GM12878 (cell line): Measurements from ENCODE around the gene CHST15. TPM values are rescaled to one million over a fixed set of nuclear protein-coding genes. Genes with fewer than 3 reads are reported as not detected.
A peak's percentile ranks its signal among the peaks of the same experiment; 100 is the strongest.

Experiments
- ATF7 ChIP-seq: fragments of 450-650 bp; IDR thresholded peaks from 2 replicates; pipeline ENCODE4 v1.6.1; 2016; ENCODE audit warnings: low read depth, mild to moderate bottlenecking
- BRCA1 ChIP-seq: IDR thresholded peaks from 2 replicates; pipeline ENCODE4 v1.6.1; 2011; ENCODE audit warnings: low read depth, low read length, improper control_type of control experiment
- EED ChIP-seq: sonication (generic); IDR thresholded peaks from 2 replicates; pipeline ENCODE4 v1.6.1; 2016; ENCODE audit warnings: antibody characterized with exemption, low read depth
- ELK1 ChIP-seq: IDR thresholded peaks from 2 replicates; pipeline ENCODE4 v1.6.1; 2012; ENCODE audit warnings: low read depth, low read length, improper control_type of control experiment
- IRF5 ChIP-seq: fragments of 450-650 bp; IDR thresholded peaks from 2 replicates; pipeline ENCODE4 v1.6.1; 2017; ENCODE audit warnings: borderline replicate concordance
- JUND ChIP-seq: IDR thresholded peaks from 2 replicates; pipeline ENCODE4 v1.6.1; 2012; ENCODE audit warnings: low read depth, mild to moderate bottlenecking, low read length, improper control_type of control experiment, moderate library complexity
- KLF5 ChIP-seq: fragments of 450-650 bp; IDR thresholded peaks from 2 replicates; pipeline ENCODE4 v1.6.1; 2014; ENCODE audit warnings: mild to moderate bottlenecking; ENCODE audit not compliant: partially characterized antibody
- MTA3 ChIP-seq: IDR thresholded peaks from 2 replicates; pipeline ENCODE4 v1.6.1; 2012; ENCODE audit warnings: low read length, inconsistent platforms, borderline replicate concordance
- MYC ChIP-seq: IDR thresholded peaks from 2 replicates; pipeline ENCODE4 v1.6.1; 2011; ENCODE audit warnings: mild to moderate bottlenecking, low read length, moderate library complexity, inconsistent platforms; ENCODE audit not compliant: insufficient read depth, insufficient replicate concordance, insufficient read length, severe bottlenecking
- NBN ChIP-seq: fragments of 450-650 bp; IDR thresholded peaks from 2 replicates; pipeline ENCODE4 v1.6.1; 2016
- NFIC ChIP-seq: IDR thresholded peaks from 2 replicates; pipeline ENCODE4 v1.6.1; 2012; ENCODE audit warnings: low read depth, mild to moderate bottlenecking, inconsistent platforms, low read length, moderate library complexity
- NFYB ChIP-seq: IDR thresholded peaks from 2 replicates; pipeline ENCODE4 v1.6.1; 2011; ENCODE audit warnings: low read depth, mild to moderate bottlenecking, low read length, improper control_type of control experiment, moderate library complexity; ENCODE audit not compliant: insufficient read depth
- NR2C2 ChIP-seq: IDR thresholded peaks from 2 replicates; pipeline ENCODE4 v1.6.1; 2011; ENCODE audit warnings: borderline replicate concordance, low read depth; ENCODE audit not compliant: control insufficient read depth, insufficient read length
- NRF1 ChIP-seq: conservative IDR thresholded peaks from 2 replicates; pipeline ENCODE4 v1.6.1; 2011; ENCODE audit warnings: mild to moderate bottlenecking, low read depth, low read length, improper control_type of control experiment
- POLR2A ChIP-seq: IDR thresholded peaks from 2 replicates; pipeline ENCODE4 v1.6.1; 2011; ENCODE audit warnings: low read depth, mild to moderate bottlenecking, low read length
- POU2F2 ChIP-seq: IDR thresholded peaks from 3 replicates; pipeline ENCODE4 v1.6.1; 2011; ENCODE audit warnings: low read depth, mild to moderate bottlenecking, low read length, borderline replicate concordance
- RELA ChIP-seq: fragments of 450-650 bp; IDR thresholded peaks from 2 replicates; pipeline ENCODE4 v1.8.0; 2014; ENCODE audit warnings: borderline replicate concordance; ENCODE audit not compliant: partially characterized antibody
- ZBTB11 ChIP-seq: fragments of 450-650 bp; formaldehyde crosslinking; IDR thresholded peaks from 2 replicates; pipeline ENCODE4 v1.5.0; 2022; ENCODE audit warnings: mild to moderate bottlenecking, missing genetic modification characterization
- ZBTB40 ChIP-seq: fragments of 450-650 bp; IDR thresholded peaks from 2 replicates; pipeline ENCODE4 v1.6.1; 2016; ENCODE audit warnings: mild to moderate bottlenecking, moderate library complexity, borderline replicate concordance
- polyA plus RNA-seq, 11 experiments: library from polyadenylated mRNA; depleted of rRNA in 4 of 11; unstranded in 6 of 11; stranded (reverse) in 5 of 11; fragments of >200 nt; fragmentation: Nextera tagmentation in 4 of 11; fragmentation: Illumina TruSeq in 1 of 11; extraction: Ambion mirVana in 4 of 11; extraction: Trizol in 1 of 11; gene quantifications; 1 replicate in 1 of 11; 2 replicates in 10 of 11; pipeline versions ENCODE4 v1.2.1 to v1.2.3, GENCODE V29; 2011 to 2016; ENCODE audit warnings: inconsistent platforms in 2 of 11, missing spikeins in 2 of 11, low read depth in 1 of 11
- total RNA-seq, 4 experiments: library from RNA; depleted of rRNA in 3 of 4; stranded (reverse); fragments of >200 nt in 3 of 4; fragmentation: Illumina TruSeq in 1 of 4; extraction: Trizol in 1 of 4; gene quantifications; 2 replicates each; pipeline versions ENCODE4 v1.2.1 to v1.2.3, GENCODE V29; 2013 to 2021

Gene CHST15
- total and polyA plus RNA-seq, 10 of the 15 experiments (the other 5 are each of a cell fraction or from before 2014, with no cell fraction given): 0.02 to 0.53 (median 0.05) TPM; not detected in 1

- TF ChIP-seq MTA3 (no peak), POLR2A (peak; percentile 23; the same call in 1 of the 2 replicates), NFYB (no peak), NRF1 (no peak), RELA (peak; percentile 65), KLF5 (peak; percentile 27), MYC (no peak), NFIC (no peak; the same call in 1 of the 2 replicates), JUND (0 out of 2 replicates have a peak, but pooled peaks have one; percentile 54), NBN (peak; percentile 91), POU2F2 (peak; percentile 95; the same call in 2 of the 3 replicates), ELK1 (no peak), ATF7 (peak; percentile 96), ZBTB40 (no peak), ZBTB11 (CRISPR knock-in tag) (no peak), BRCA1 (no peak), EED (peak; percentile 69; the same call in 1 of the 2 replicates), NR2C2 (no peak), IRF5 (no peak)
Measured at GRCh38 chr10:124035928-124036558, 57.4 kb downstream of the CHST15 start (continued).
